ENCODE results near the gene FAM107B. TPM values are rescaled to one million over a fixed set of nuclear protein-coding genes. Genes with fewer than 3 reads are reported as not detected.
A peak's percentile ranks its signal among the peaks of the same experiment; 100 is the strongest.

Gene FAM107B
- total and polyA plus RNA-seq, 10 of the 15 experiments (the other 5 are each of a cell fraction or from before 2014, with no cell fraction given), result 22.9 to 162 (median 86.6) TPM

GRCh38 chr10:14564268-14564744 is 210.4 kb downstream of the FAM107B start:
- no peaks in the 10 kb centered on the region for H4K20me1 ChIP-seq (ENCODE audit: control insufficient read depth, insufficient read depth)
- intact Hi-C loops (cut with micrococcal nuclease; ENCODE audit: unreplicated experiment) (loop anchor here (5.0 kb wide), 2 partner anchors 38 to 258 kb away; no protein-coding TSS in a partner anchor), in situ Hi-C loops (cut with MboI) (no loop called here)
- ChIA-PET RAD21 (ENCODE audit: unreplicated experiment) (interaction anchor here (1.5 kb wide), 1 partner anchor 47 kb away, joined by 3 read pairs; no protein-coding TSS in a partner anchor), POLR2A (interaction anchor here (0.7 kb wide), 1 partner anchor 369 kb away, joined by 3 read pairs; no protein-coding TSS in a partner anchor), SMC1A (ENCODE audit: uncharacterized antibody, unreplicated experiment) (interaction anchor here (0.5 to 1.3 kb wide), 6 partner anchors 10 to 174 kb away, joined by 3 to 5 read pairs (median 4); no protein-coding TSS in a partner anchor), CTCF (interaction anchor here (1.4 to 1.9 kb wide), 2 partner anchors 21 to 273 kb away, joined by 3 to 5 read pairs; partner anchors contain the start of gene CDNF)
- FAIRE-seq (no peak), DNase-seq (ENCODE audit: low read depth, low spot score) (no peak), ATAC-seq (peak; percentile 38)
- peak overlapping the region; percentile 51 for H3K4me2 ChIP-seq (ENCODE audit: control insufficient read depth, insufficient read depth)
- no peaks in the 10 kb centered on the region; the same call in 2 of the 3 replicates for H3K9me3 ChIP-seq (replicated peaks; ENCODE audit: control insufficient read depth, insufficient read depth, low read length)
- H3K9ac ChIP-seq (ENCODE audit: control insufficient read depth, insufficient read depth, low read length), result no peak overlapping the region
- H2AFZ ChIP-seq (ENCODE audit: control insufficient read depth, low read depth, low read length), result no peak overlapping the region
- WGBS (ENCODE audit: insufficient coverage, insufficient replicate concordance, low lambda C conversion rate, missing lambda C conversion rate), result 5% methylated on average over 5 of the region's 5 CpGs
- no TSS peak for BruUV-seq (replicated peaks)
- H3K4me1 ChIP-seq (ENCODE audit: control insufficient read depth, insufficient read depth, low read length), result peaks cover 26% of the 10 kb centered on the region
- peak overlapping the region; percentile 30; the same call in 1 of the 2 replicates for H3K27ac ChIP-seq (ENCODE audit: control insufficient read depth, insufficient read depth)
- H3K27me3 ChIP-seq (replicated peaks in 1 of 2; ENCODE audit: control insufficient read depth in 2 of 2, insufficient read depth in 2 of 2, low read length in 1 of 2), result no peaks in the 10 kb centered on the region
- 0 out of 2 replicates have a peak overlapping the region, but pooled peaks have one; percentile 40 for H3K4me3 ChIP-seq
- H3K79me2 ChIP-seq (ENCODE audit: control insufficient read depth, insufficient read depth, low read length), result peaks cover 54% of the 10 kb centered on the region
- peaks cover 5 to 19% of the 10 kb centered on the region in 2 experiments for H3K36me3 ChIP-seq (ENCODE audit: control insufficient read depth in 2 of 2, insufficient read depth in 2 of 2, low read length in 1 of 2)
- TF ChIP-seq ZNF384 (IDR thresholded peaks at IDR 0.05; ENCODE audit: borderline replicate concordance, low read depth, low read length), result 0 out of 2 replicates have a peak, but pooled peaks have one; percentile 37
- TF ChIP-seq EP300 (IDR thresholded peaks at IDR 0.05; ENCODE audit: borderline replicate concordance in 1 of 2, control insufficient read depth in 1 of 2, low read depth in 2 of 2, low read length in 2 of 2), result no peak

- Histone ChIP-seq H4K20me1 (ENCODE audit: control insufficient read depth, insufficient read depth) (no peaks in the 10 kb centered on the region), H3K9me3 (replicated peaks; ENCODE audit: control insufficient read depth, insufficient read depth, low read length) (no peaks in the 10 kb centered on the region; the same call in 2 of the 3 replicates), H3K36me3 (ENCODE audit: control insufficient read depth in 2 of 2, insufficient read depth in 2 of 2, low read length in 1 of 2) (peaks cover 7 to 19% of the 10 kb centered on the region in 2 experiments), H3K4me2 (ENCODE audit: control insufficient read depth, insufficient read depth) (peak overlapping the region; percentile 51; the same call in 1 of the 2 replicates), H3K9ac (ENCODE audit: control insufficient read depth, insufficient read depth, low read length) (no peak overlapping the region), H3K4me3 (peak overlapping the region; percentile 47; the same call in 1 of the 2 replicates), H3K79me2 (ENCODE audit: control insufficient read depth, insufficient read depth, low read length) (peaks cover 55% of the 10 kb centered on the region), H3K4me1 (ENCODE audit: control insufficient read depth, insufficient read depth, low read length) (peaks cover 26% of the 10 kb centered on the region), H2AFZ (ENCODE audit: control insufficient read depth, low read depth, low read length) (no peak overlapping the region), H3K27me3 (replicated peaks in 1 of 2; ENCODE audit: control insufficient read depth in 2 of 2, insufficient read depth in 2 of 2, low read length in 1 of 2) (no peaks in the 10 kb centered on the region), H3K27ac (ENCODE audit: control insufficient read depth, insufficient read depth) (peak overlapping the region; percentile 20; the same call in 1 of the 2 replicates)
- intact Hi-C loops (cut with micrococcal nuclease; ENCODE audit: unreplicated experiment) (loop anchor here (5.0 kb wide), 2 partner anchors 39 to 259 kb away; no protein-coding TSS in a partner anchor), in situ Hi-C loops (cut with MboI) (no loop called here)
- no peak for TF ChIP-seq MTA2 (IDR thresholded peaks at IDR 0.05; ENCODE audit: low read depth)
- TF ChIP-seq CREM (IDR thresholded peaks at IDR 0.05; ENCODE audit: low read depth), result peak; percentile 26; the same call in 1 of the 2 replicates
- TF ChIP-seq POLR2A (IDR thresholded peaks at IDR 0.05; ENCODE audit: low read depth, low read length), result no peak
- no peak for TF ChIP-seq CBX3 (IDR thresholded peaks at IDR 0.05; ENCODE audit: borderline replicate concordance, low read depth)
- TF ChIP-seq CBFB (IDR thresholded peaks at IDR 0.05; ENCODE audit: low read depth), result 0 out of 2 replicates have a peak, but pooled peaks have one; percentile 20
- no peak for TF ChIP-seq POLR2AphosphoS2 (IDR thresholded peaks at IDR 0.05; ENCODE audit: low read depth, low read length)
- TF ChIP-seq FOS (IDR thresholded peaks at IDR 0.05; ENCODE audit: borderline replicate concordance, extremely low read depth, insufficient read length), result no peak
- RAD21 ChIA-PET (ENCODE audit: unreplicated experiment), result interaction anchor here (0.9 to 1.6 kb wide), 2 partner anchors 10 to 85 kb away, joined by 3 to 4 read pairs; no protein-coding TSS in a partner anchor
- SMC1A ChIA-PET (ENCODE audit: uncharacterized antibody, unreplicated experiment), result interaction anchor here (0.5 to 1.3 kb wide), 5 partner anchors 8 to 250 kb away, joined by 3 to 9 read pairs (median 3); no protein-coding TSS in a partner anchor
- CTCF ChIA-PET, result interaction anchor here (0.7 to 1.9 kb wide), 4 partner anchors 9 to 25 kb away, joined by 3 to 5 read pairs (median 4); no protein-coding TSS in a partner anchor
- peak; percentile 6; the same call in 1 of the 3 replicates for ATAC-seq
- no peak for DNase-seq (ENCODE audit: low read depth, low spot score)
- BruUV-seq (replicated peaks), result no TSS peak
- POLR2A ChIA-PET, result no interaction called here
- FAIRE-seq, result no peak
- WGBS (ENCODE audit: insufficient coverage, insufficient replicate concordance, low lambda C conversion rate, missing lambda C conversion rate), result 11% methylated on average over 4 of the region's 4 CpGs
Observed at GRCh38 chr10:14563359-14563940, 211.2 kb downstream of the FAM107B start.

Measured in GM12878 (cell line).